Effector CD4-positive, alpha-beta T cell (primary cell): ENCODE results near the gene MSI2.

ENCODE experiments used
- DNase-seq: peaks from one replicate; pipeline ENCODE4 v3.0.0-alpha.2; 2020

MSI2 gene

GRCh38 chr17:57373048-57373447, 116.7 kb downstream of the MSI2 start:
- DNase-seq, result no peak

GRCh38 chr17:57373756-57374155, 117.4 kb downstream of the MSI2 start:
- no peak for DNase-seq

- no peak for DNase-seq
These were observed 118.9 kb downstream of the MSI2 start for GRCh38 chr17:57375040-57375769.

- no peak for DNase-seq
These were observed 119.5 kb downstream of the MSI2 start for GRCh38 chr17:57375770-57376225.

- no peak for DNase-seq
These were observed 120.8 kb downstream of the MSI2 start for GRCh38 chr17:57377094-57377493.

GRCh38 chr17:57379237-57379894, 123.0 kb downstream of the MSI2 start:
- no peak for DNase-seq

- no peak for DNase-seq
These were observed 123.6 kb downstream of the MSI2 start for GRCh38 chr17:57379895-57380434.

- no peak for DNase-seq
These were observed 125.2 kb downstream of the MSI2 start for GRCh38 chr17:57381498-57381897.

- DNase-seq, result no peak
These were observed 127.9 kb downstream of the MSI2 start for GRCh38 chr17:57384219-57384618.

GRCh38 chr17:57385975-57386374, 129.7 kb downstream of the MSI2 start:
- DNase-seq, result no peak

- DNase-seq, result no peak
These were observed 131.3 kb downstream of the MSI2 start for GRCh38 chr17:57387575-57387974.

GRCh38 chr17:57388131-57388725, 131.9 kb downstream of the MSI2 start:
- no peak for DNase-seq

- DNase-seq, result no peak
These were observed 133.2 kb downstream of the MSI2 start for GRCh38 chr17:57389473-57389872.

GRCh38 chr17:57391076-57391825, 134.9 kb downstream of the MSI2 start:
- DNase-seq, result no peak

- no peak for DNase-seq
These were observed 135.6 kb downstream of the MSI2 start for GRCh38 chr17:57391857-57392471.

- DNase-seq, result no peak
These were observed 137.0 kb downstream of the MSI2 start for GRCh38 chr17:57393368-57393767.

GRCh38 chr17:57394375-57394774, 138.1 kb downstream of the MSI2 start:
- DNase-seq, result no peak

- DNase-seq, result no peak
These were observed 139.5 kb downstream of the MSI2 start for GRCh38 chr17:57395721-57396321.

- DNase-seq, result no peak
These were observed 140.2 kb downstream of the MSI2 start for GRCh38 chr17:57396511-57396921.

- DNase-seq, result no peak
These were observed 141.1 kb downstream of the MSI2 start for GRCh38 chr17:57397402-57397801.

- DNase-seq, result no peak
These were observed 143.4 kb downstream of the MSI2 start for GRCh38 chr17:57399690-57400089.

- no peak for DNase-seq
These were observed 144.3 kb downstream of the MSI2 start for GRCh38 chr17:57400648-57401047.
